Type B pancreatic cell (in vitro differentiated cells): ENCODE data around the gene HDAC10. TPM values are rescaled to one million over a fixed set of nuclear protein-coding genes. Genes with fewer than 3 reads are reported as not detected.

Experiments used
- DNase-seq: peaks from one replicate; pipeline ENCODE4 v3.0.0; 2021; ENCODE audit warnings: mixed read lengths; ENCODE audit not compliant: unreplicated experiment; ENCODE audit errors: extremely low spot score
- H3K27ac Mint-ChIP-seq: 2 replicates; pipeline ENCODE4 v1.8.0; 2021; ENCODE audit warnings: mild to moderate bottlenecking, mixed read lengths
- H3K27me3 Mint-ChIP-seq: 2 replicates; pipeline ENCODE4 v1.8.0; 2021; ENCODE audit warnings: mixed read lengths
- H3K36me3 Mint-ChIP-seq: 2 replicates; pipeline ENCODE4 v1.8.0; 2021; ENCODE audit warnings: mixed read lengths
- H3K4me1 Mint-ChIP-seq: one replicate; pipeline ENCODE4 v1.8.0; 2021; ENCODE audit warnings: mixed read lengths; ENCODE audit not compliant: unreplicated experiment
- H3K4me3 Mint-ChIP-seq: 2 replicates; pipeline ENCODE4 v1.8.0; 2021; ENCODE audit warnings: mild to moderate bottlenecking, mixed read lengths
- H3K9me3 Mint-ChIP-seq: 2 replicates; pipeline ENCODE4 v1.8.0; 2021; ENCODE audit warnings: mixed read lengths
- CTCF ChIP-seq: fragments of 200-600 bp; sonication (generic); conservative IDR thresholded peaks from 2 replicates; pipeline ENCODE4 v1.5.0; 2021; ENCODE audit warnings: antibody characterized with exemption, mild to moderate bottlenecking
- total RNA-seq: library from RNA; stranded (reverse); gene quantifications from 2 replicates; pipeline ENCODE4 v1.2.1, GENCODE V29; 2021; ENCODE audit warnings: low replicate concordance

Gene HDAC10
- total RNA-seq, 1 donor from 2014 or later = 37.1 TPM

DNA sequence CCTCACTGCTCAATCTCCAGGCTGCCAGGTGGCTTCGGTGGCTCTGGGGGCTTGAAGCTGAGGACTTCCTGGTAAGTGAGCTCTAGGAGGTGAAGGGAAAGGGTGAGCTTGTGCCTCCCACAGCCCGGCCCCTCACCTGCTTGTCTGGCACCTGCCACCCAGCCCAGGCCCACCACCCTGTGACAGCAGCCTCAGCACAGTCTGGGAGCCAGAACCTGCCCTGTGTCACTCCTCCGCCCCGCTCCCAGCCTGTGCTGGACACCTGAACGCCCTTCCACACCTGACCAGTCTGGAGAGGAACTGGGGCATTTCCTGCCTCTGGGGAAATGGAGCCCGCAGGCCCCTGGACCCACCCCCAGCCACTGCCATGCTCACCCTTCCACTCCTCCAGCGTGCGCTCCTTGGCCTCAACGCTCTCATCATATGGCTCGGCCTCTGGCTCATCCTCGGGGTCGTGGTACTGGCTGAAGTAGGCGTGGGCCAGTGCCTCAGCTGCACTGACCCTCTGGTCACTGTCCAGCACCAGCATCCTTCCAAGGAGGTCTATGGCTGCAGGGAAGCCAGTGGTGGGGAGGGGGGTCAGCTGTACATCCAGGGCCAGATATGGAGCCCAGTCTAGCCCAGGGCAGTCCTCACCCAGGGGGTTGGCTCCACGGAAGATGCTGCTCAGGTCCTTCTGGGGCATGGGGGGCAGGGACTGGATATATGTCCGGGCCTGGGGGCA, 14.0 kb upstream of the HDAC10 start:
- no peak for DNase-seq
- Mint-ChIP-seq H3K36me3 (no peaks in the 10 kb centered on the region), H3K4me1 (peaks cover 5% of the 10 kb centered on the region), H3K27me3 (peaks cover 28% of the 10 kb centered on the region), H3K4me3 (no peak overlapping the region), H3K27ac (no peak overlapping the region), H3K9me3 (no peaks in the 10 kb centered on the region)
- TF ChIP-seq CTCF = no peak

DNA sequence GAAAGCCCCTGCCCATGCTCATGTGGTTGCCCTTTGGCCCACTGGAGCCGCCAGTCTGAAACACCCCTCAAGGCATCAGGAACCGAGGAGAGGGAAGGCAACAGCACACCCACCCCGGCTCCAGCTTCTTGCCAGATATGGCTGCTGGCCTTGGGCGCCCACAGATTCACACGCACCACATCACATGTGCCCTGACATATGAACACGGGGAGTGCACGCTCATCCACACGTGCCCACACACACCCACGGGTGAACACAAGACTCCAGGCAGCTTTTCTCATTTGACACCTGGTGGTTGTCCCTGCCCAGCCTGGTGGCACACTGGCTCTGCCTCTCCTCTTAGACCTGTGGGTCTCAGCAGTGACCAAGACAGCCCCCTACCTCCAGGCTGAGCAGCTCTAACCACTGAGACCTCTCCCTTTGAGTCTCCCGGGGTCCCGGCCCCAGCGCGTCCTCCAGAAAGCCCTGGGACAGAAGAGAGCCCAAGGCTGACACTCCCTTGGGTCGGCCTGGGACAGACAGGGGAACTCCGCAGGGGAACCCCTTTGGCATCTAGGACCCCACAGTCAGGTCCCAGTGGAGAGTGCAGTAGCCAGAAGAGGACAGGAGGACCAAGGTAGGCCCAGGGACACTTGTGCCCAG, 13.2 kb upstream of the HDAC10 start:
- Mint-ChIP-seq H3K4me1 (peaks cover 5% of the 10 kb centered on the region), H3K4me3 (no peak overlapping the region), H3K27me3 (peaks cover 26% of the 10 kb centered on the region)

GRCh38 chr22:50262973-50263617, 12.0 kb upstream of the HDAC10 start:
- no peak for TF ChIP-seq CTCF
- H3K9me3 Mint-ChIP-seq = no peaks in the 10 kb centered on the region
- DNase-seq = no peak
- no peak overlapping the region for H3K4me3 Mint-ChIP-seq
- no peak overlapping the region for H3K27ac Mint-ChIP-seq
- H3K4me1 Mint-ChIP-seq = peaks cover 5% of the 10 kb centered on the region
- H3K36me3 Mint-ChIP-seq = no peaks in the 10 kb centered on the region
- H3K27me3 Mint-ChIP-seq = peaks cover 17% of the 10 kb centered on the region

More for the DNA sequence above, 13.2 kb upstream of the HDAC10 start:
- H3K27ac Mint-ChIP-seq = no peak overlapping the region
- H3K36me3 Mint-ChIP-seq = no peaks in the 10 kb centered on the region
- DNase-seq = no peak
- no peak for TF ChIP-seq CTCF
- H3K9me3 Mint-ChIP-seq = no peaks in the 10 kb centered on the region

- Mint-ChIP-seq H3K4me3 (peak overlapping the region; percentile 78), H3K4me1 (peaks cover 5% of the 10 kb centered on the region), H3K9me3 (no peaks in the 10 kb centered on the region), H3K27ac (no peak overlapping the region), H3K27me3 (peaks cover 16% of the 10 kb centered on the region), H3K36me3 (no peaks in the 10 kb centered on the region)
- no peak for DNase-seq
- TF ChIP-seq CTCF = no peak
Observed at GRCh38 chr22:50262460-50262911, 11.4 kb upstream of the HDAC10 start.

GRCh38 chr22:50261615-50262459, 10.8 kb upstream of the HDAC10 start, which contains the start of gene MAPK12:
Gene MAPK12, minus strand, starts transcription at chr22:50261683. Its CDS starts 174 bp downstream, at chr22:50261509.
- H3K9me3 Mint-ChIP-seq = no peaks in the 10 kb centered on the region
- H3K27ac Mint-ChIP-seq = no peak within 1 kb of the TSS
- no peaks in the 10 kb centered on the region for H3K36me3 Mint-ChIP-seq
- TF ChIP-seq CTCF = no peak
- no peak for DNase-seq
- H3K4me3 Mint-ChIP-seq = peak within 1 kb of the TSS; percentile 78
- peaks cover 16% of the 10 kb centered on the region for H3K27me3 Mint-ChIP-seq
- H3K4me1 Mint-ChIP-seq = peaks cover 5% of the 10 kb centered on the region
